Measurements from ENCODE around the gene TRPC4. TPM values are rescaled to one million over a fixed set of nuclear protein-coding genes. Genes with fewer than 3 reads are reported as not detected.
"Not testable (repeated sequence)": the region's sequence is repeated elsewhere in the genome, so short reads cannot be mapped to it uniquely, and the experiment has no call there.

The TRPC4 gene
- total RNA-seq, 1 experiment from 2014 or later, result 1.3 TPM

GRCh38 chr13:37868691-37869505 is 674 bp downstream of the TRPC4 start:
- in situ Hi-C loops (cut with HindIII; ENCODE audit: low pct_unique_long_range_greater_than_20kb, low sequenced_read_pairs), result no loop called here
- peak; percentile 14 for DNase-seq (ENCODE audit: low read depth)

- DNase-seq (ENCODE audit: low read depth), result no peak
- in situ Hi-C loops (cut with HindIII; ENCODE audit: low pct_unique_long_range_greater_than_20kb, low sequenced_read_pairs), result no loop called here
These were observed 5.9 kb downstream of the TRPC4 start for GRCh38 chr13:37863708-37864107.

- in situ Hi-C loops (cut with HindIII; ENCODE audit: low pct_unique_long_range_greater_than_20kb, low sequenced_read_pairs), result no loop called here
- DNase-seq (ENCODE audit: low read depth), result no peak
These were observed 34.2 kb downstream of the TRPC4 start for GRCh38 chr13:37835392-37835791.

- DNase-seq (ENCODE audit: low read depth), result no peak
- in situ Hi-C loops (cut with HindIII; ENCODE audit: low pct_unique_long_range_greater_than_20kb, low sequenced_read_pairs), result no loop called here
These were observed 36.2 kb downstream of the TRPC4 start for GRCh38 chr13:37833411-37833810.

- in situ Hi-C loops (cut with HindIII; ENCODE audit: low pct_unique_long_range_greater_than_20kb, low sequenced_read_pairs), result no loop called here
These were observed 53.3 kb downstream of the TRPC4 start for GRCh38 chr13:37816276-37816675.

GRCh38 chr13:37811441-37811840 is 58.1 kb downstream of the TRPC4 start:
- in situ Hi-C loops (cut with HindIII; ENCODE audit: low pct_unique_long_range_greater_than_20kb, low sequenced_read_pairs), result no loop called here
- no peak for DNase-seq (ENCODE audit: low read depth)

More at GRCh38 chr13:37816276-37816675, 53.3 kb downstream of the TRPC4 start:
- DNase-seq (ENCODE audit: low read depth), result no peak

- no peak for DNase-seq (ENCODE audit: low read depth)
- in situ Hi-C loops (cut with HindIII; ENCODE audit: low pct_unique_long_range_greater_than_20kb, low sequenced_read_pairs), result no loop called here
These were observed 62.9 kb downstream of the TRPC4 start for GRCh38 chr13:37806666-37807065.

- peak; percentile 2 for DNase-seq (ENCODE audit: low read depth)
- in situ Hi-C loops (cut with HindIII; ENCODE audit: low pct_unique_long_range_greater_than_20kb, low sequenced_read_pairs), result no loop called here
These were observed 71.9 kb downstream of the TRPC4 start for GRCh38 chr13:37797631-37798030.

GRCh38 chr13:37796795-37797194 is 72.8 kb downstream of the TRPC4 start:
- DNase-seq (ENCODE audit: low read depth); in situ Hi-C loops (cut with HindIII; ENCODE audit: low pct_unique_long_range_greater_than_20kb, low sequenced_read_pairs): not testable (repeated sequence)

GRCh38 chr13:37795326-37795725 is 74.2 kb downstream of the TRPC4 start:
- in situ Hi-C loops (cut with HindIII; ENCODE audit: low pct_unique_long_range_greater_than_20kb, low sequenced_read_pairs), result no loop called here
- DNase-seq (ENCODE audit: low read depth), result no peak

GRCh38 chr13:37791699-37792098 is 77.9 kb downstream of the TRPC4 start:
- no peak for DNase-seq (ENCODE audit: low read depth)
- in situ Hi-C loops (cut with HindIII; ENCODE audit: low pct_unique_long_range_greater_than_20kb, low sequenced_read_pairs), result no loop called here

- in situ Hi-C loops (cut with HindIII; ENCODE audit: low pct_unique_long_range_greater_than_20kb, low sequenced_read_pairs), result no loop called here
- DNase-seq (ENCODE audit: low read depth), result no peak
These were observed 81.2 kb downstream of the TRPC4 start for GRCh38 chr13:37788346-37788745.

GRCh38 chr13:37777676-37778075 is 91.9 kb downstream of the TRPC4 start:
- in situ Hi-C loops (cut with HindIII; ENCODE audit: low pct_unique_long_range_greater_than_20kb, low sequenced_read_pairs), result no loop called here
- DNase-seq (ENCODE audit: low read depth), result no peak

- DNase-seq (ENCODE audit: low read depth), result no peak
- in situ Hi-C loops (cut with HindIII; ENCODE audit: low pct_unique_long_range_greater_than_20kb, low sequenced_read_pairs), result no loop called here
These were observed 93.7 kb downstream of the TRPC4 start for GRCh38 chr13:37775871-37776270.

GRCh38 chr13:37772644-37773043 is 96.9 kb downstream of the TRPC4 start:
- in situ Hi-C loops (cut with HindIII; ENCODE audit: low pct_unique_long_range_greater_than_20kb, low sequenced_read_pairs), result no loop called here
- DNase-seq (ENCODE audit: low read depth), result no peak

- DNase-seq (ENCODE audit: low read depth), result no peak
- in situ Hi-C loops (cut with HindIII; ENCODE audit: low pct_unique_long_range_greater_than_20kb, low sequenced_read_pairs), result no loop called here
These were observed 100.0 kb downstream of the TRPC4 start for GRCh38 chr13:37769545-37769944.

GRCh38 chr13:37769078-37769477 is 100.5 kb downstream of the TRPC4 start:
- in situ Hi-C loops (cut with HindIII; ENCODE audit: low pct_unique_long_range_greater_than_20kb, low sequenced_read_pairs), result no loop called here
- no peak for DNase-seq (ENCODE audit: low read depth)

GRCh38 chr13:37766502-37766901 is 103.1 kb downstream of the TRPC4 start:
- in situ Hi-C loops (cut with HindIII; ENCODE audit: low pct_unique_long_range_greater_than_20kb, low sequenced_read_pairs), result no loop called here
- no peak for DNase-seq (ENCODE audit: low read depth)

GRCh38 chr13:37755349-37755748 is 114.2 kb downstream of the TRPC4 start:
- DNase-seq (ENCODE audit: low read depth), result no peak
- in situ Hi-C loops (cut with HindIII; ENCODE audit: low pct_unique_long_range_greater_than_20kb, low sequenced_read_pairs), result no loop called here

GRCh38 chr13:37753776-37754175 is 115.8 kb downstream of the TRPC4 start:
- in situ Hi-C loops (cut with HindIII; ENCODE audit: low pct_unique_long_range_greater_than_20kb, low sequenced_read_pairs), result no loop called here

More at GRCh38 chr13:37753776-37754175, 115.8 kb downstream of the TRPC4 start:
- peak; percentile 95 for DNase-seq (ENCODE audit: low read depth)

Measured in Caki2 (cell line).